Omental fat pad (tissue), 4 donors: ENCODE measurements around the gene TARM1. TPM values are rescaled to one million over a fixed set of nuclear protein-coding genes. Genes with fewer than 3 reads are reported as not detected.
"Not testable (repeated sequence)": the region's sequence is repeated elsewhere in the genome, so short reads cannot be mapped to it uniquely, and the experiment has no call there.

ENCODE experiments used
- ATAC-seq: fragments of 150-250 bp; one replicate; pipeline ENCODE4 v1.9.1; 2016; ENCODE audit warnings: mild to moderate bottlenecking, moderate library complexity; ENCODE audit not compliant: low FRiP score
- DNase-seq: peaks from one replicate; pipeline ENCODE4 v3.0.0-alpha.2; 2019; ENCODE audit warnings: low spot score
- total RNA-seq, 4 donors: library from RNA; depleted of rRNA; stranded (reverse); fragments of >200 nt; gene quantifications; one replicate each; pipeline ENCODE4 v1.1.0, GENCODE V29; 2016
- TF ChIP-seq, protein P1 (sequence below), 3 donors: fragments of 450-650 bp; IDR thresholded peaks; one replicate each; pipeline ENCODE4 v1.5.1; 2016 to 2017; ENCODE audit warnings: antibody characterized with exemption in 3 of 3, mild to moderate bottlenecking in 3 of 3, moderate library complexity in 2 of 3

Gene TARM1
- total RNA-seq, 4 donors from 2014 or later: not detected

DNA sequence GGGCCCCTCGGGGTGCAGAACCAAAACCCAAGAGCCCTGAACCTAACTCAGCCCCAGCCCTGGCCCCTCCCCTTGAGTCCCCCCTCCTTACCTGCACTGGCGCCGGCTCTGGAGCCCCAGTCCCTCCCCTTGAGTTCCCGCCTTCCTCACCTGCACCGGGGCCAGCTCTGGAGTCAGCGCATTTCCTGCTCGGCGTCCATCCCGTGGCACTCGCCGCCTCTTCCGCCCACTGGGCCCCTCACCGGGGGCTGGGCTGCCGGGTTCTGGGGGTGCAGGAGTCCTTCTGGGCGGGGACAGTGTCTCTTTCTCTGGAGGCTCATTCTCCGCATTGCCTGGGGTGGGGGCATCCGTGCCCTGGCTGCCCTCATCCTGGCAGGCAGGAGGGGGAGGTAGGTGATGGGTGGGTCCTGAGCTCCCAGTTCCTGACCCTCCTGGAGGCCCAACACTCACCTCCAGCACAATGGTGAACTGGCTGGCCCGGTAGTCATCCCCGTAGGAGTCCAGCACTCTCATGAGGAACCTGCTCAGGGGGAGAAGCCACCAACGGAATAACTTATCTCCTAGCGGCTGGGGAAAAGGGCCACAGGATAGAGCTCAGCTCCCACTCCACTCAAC lies 26.8 kb upstream of the TARM1 start:
- DNase-seq (no peak), ATAC-seq (no peak)
- TF ChIP-seq, protein P1, sequence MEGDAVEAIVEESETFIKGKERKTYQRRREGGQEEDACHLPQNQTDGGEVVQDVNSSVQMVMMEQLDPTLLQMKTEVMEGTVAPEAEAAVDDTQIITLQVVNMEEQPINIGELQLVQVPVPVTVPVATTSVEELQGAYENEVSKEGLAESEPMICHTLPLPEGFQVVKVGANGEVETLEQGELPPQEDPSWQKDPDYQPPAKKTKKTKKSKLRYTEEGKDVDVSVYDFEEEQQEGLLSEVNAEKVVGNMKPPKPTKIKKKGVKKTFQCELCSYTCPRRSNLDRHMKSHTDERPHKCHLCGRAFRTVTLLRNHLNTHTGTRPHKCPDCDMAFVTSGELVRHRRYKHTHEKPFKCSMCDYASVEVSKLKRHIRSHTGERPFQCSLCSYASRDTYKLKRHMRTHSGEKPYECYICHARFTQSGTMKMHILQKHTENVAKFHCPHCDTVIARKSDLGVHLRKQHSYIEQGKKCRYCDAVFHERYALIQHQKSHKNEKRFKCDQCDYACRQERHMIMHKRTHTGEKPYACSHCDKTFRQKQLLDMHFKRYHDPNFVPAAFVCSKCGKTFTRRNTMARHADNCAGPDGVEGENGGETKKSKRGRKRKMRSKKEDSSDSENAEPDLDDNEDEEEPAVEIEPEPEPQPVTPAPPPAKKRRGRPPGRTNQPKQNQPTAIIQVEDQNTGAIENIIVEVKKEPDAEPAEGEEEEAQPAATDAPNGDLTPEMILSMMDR (IDR thresholded peaks at IDR 0.05): no peak

DNA sequence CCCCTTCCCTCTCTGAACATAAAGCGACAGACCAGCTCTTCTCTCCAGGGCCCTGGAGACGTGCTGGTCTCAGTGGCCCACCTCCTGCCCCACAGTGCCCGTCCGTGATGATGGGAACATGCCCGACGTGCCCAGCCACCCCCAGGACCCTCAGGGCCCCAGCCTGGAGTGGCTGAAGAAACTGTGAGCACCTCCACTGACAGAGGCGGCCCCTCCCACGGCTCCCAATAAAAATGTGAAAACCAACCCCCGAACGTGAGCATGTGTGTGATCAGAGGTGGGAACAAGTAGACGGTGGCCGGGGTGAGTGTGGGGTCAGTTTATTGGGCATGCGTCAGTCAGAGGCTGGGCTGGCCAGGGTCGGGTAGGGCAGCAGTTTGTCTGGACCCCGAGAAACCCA lies 25.6 kb upstream of the TARM1 start:
- no peak for DNase-seq
- TF ChIP-seq, protein P1 (IDR thresholded peaks at IDR 0.05): no peak
- no peak for ATAC-seq

DNA sequence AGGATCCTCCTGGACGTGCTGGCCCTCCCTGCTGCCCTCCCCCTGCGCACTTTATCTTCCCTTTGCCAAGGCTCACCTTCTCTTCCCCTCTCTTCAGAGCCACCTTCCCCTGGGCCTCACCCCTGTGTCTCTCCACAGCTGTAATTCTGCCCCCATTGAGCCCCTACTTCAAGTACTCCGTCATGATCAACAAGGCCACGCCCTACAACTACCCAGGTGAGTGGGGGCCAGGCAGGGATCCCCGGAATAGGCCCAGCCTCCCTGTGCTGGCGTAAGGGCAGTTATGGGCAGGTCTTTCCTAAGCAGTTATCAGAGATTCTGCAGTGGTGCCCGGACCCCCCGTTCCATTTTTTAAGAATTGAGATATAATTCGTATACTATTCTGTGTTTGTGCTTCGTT lies 24.6 kb upstream of the TARM1 start:
- peak; percentile 17 for DNase-seq
- TF ChIP-seq, protein P1 (IDR thresholded peaks at IDR 0.05): no peak
- ATAC-seq: no peak

DNA sequence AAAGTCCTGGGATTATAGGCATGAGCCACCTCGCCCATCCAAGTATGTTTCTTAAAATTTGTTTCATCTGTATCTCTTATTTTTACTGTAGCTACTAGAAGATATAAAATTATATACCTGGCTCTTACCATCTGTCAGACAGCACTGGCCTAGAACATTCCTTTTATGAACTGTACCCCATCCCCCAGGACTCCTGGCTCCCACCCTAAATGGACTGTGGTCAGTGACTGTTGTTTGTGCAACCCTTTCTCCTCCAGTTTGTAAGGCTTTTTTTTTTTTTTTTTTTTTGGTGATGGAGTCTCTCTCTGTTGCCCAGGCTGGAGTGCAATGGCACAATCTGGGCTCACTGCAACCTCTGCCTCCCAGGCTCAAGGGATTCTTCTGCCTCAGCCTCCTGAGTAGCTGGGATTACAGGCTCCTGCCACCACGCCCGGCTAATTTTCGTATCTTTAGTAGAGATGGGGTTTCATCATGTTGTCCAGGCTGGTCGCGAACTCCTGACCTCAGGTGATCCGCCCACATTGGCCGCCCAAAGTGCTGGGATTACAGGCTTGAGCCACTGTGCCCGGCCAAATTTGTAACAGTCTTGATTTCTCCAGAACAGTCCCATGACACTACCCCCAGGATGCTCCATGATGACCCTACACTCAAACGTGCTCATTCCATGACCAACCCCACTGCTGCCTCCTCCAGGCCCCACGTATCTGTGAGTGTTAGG lies 24.0 kb upstream of the TARM1 start:
- no peak for ATAC-seq
- TF ChIP-seq, protein P1 (IDR thresholded peaks at IDR 0.05): no peak
- no peak for DNase-seq

DNA sequence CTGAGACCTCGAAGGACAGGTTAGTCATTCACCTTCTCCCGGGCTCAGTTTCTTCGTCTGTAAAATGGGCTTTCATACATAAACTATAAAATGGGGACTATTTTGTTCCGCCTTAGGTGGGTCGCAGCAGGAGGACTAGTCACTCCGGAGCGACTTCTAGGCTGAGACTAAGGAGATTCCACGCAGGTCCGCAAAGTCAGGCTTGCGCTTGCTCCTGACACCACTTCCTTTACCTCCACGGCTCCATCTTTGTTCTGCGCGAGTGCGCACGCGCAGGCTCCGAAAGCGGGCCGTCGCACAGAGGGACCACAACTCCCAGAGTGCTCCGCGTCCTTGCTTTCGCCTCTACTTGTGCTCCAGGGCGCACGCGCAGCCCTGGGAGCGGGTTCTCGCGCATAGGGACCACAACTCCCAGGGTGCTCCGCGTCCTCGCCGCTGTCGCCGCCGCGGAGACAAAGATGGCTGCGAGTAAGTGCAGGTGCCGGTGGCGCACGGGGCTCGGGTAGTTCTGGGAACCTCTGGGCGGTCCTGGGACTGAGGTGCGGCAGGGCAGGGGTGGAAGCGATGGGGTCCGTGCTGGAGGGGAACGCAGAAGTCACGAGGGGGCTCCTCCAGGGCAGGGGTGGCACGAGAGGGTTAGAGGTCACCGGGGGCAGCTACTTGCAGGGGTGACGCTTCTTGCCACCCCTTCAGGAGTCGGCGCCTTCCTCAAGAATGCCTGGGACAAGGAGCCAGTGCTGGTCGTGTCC lies 21.4 kb upstream of the TARM1 start, which contains the start of gene NDUFA3:
TSS of gene NDUFA3 (plus strand) at position 435 of the 749 bp plus-strand sequence. CDS start at position 459, 24 bp downstream.
- TF ChIP-seq, protein P1 (IDR thresholded peaks at IDR 0.05): no peak
- ATAC-seq (peak; percentile 99), DNase-seq (peak; percentile 82)

DNA sequence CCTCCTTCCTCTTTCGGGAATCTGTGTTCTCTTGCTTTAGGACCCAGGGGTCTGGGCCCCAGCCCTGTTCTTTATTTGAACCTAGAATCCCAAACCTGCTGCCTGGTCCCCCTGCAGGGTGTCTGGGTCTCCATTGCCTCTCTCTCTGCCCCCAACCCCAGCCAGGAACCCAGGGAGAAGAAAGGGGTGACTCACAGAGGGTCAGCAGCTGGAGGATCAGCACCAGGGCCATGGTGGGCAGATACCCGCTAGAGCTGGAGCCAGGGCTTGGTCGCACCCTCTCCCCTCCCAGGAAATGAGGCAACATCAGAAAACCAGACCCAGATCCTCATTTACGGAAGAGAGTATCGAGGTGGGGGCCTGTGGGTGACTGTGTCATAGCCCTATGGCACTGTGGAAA lies 19.4 kb upstream of the TARM1 start, which contains the start of gene OSCAR:
TSS of gene OSCAR (minus strand) at position 243 of the 400 bp plus-strand sequence. CDS start at position 232, 11 bp downstream.
- no peak for ATAC-seq
- TF ChIP-seq, protein P1 (IDR thresholded peaks at IDR 0.05): no peak
- DNase-seq: no peak

DNA sequence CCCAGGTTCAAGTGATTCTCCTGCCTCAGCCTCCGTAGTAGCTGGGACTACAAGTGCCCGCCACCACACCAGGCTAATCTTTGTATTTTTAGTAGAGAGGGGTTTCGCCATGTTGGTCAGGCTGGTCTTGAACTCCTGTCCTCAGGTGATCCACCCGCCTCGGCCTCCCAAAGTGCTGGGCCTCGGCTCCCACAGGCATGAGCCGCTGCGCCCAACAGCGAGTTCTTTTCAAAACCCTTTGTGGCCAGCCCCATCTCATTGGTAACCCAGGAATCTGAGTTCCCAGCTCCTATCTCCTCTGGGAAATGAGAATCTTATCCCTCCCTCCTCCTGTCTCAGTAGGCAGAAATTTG lies 18.7 kb upstream of the TARM1 start:
- not testable (repeated sequence) for DNase-seq

More for the DNA sequence above, 18.7 kb upstream of the TARM1 start:
- not testable (repeated sequence) for ATAC-seq
